Subcutaneous preadipocyte (primary cell): ENCODE measurements around the gene SUPT7L. TPM values are rescaled to one million over a fixed set of nuclear protein-coding genes. Genes with fewer than 3 reads are reported as not detected.

Source experiments
- small RNA-seq: library from RNA; depleted of rRNA; stranded (forward); fragments of <200 nt; gene quantifications from one replicate; pipeline ENCODE3, GENCODE V24; 2012
- total RNA-seq: library from RNA; depleted of rRNA; stranded (reverse); fragments of >200 nt; gene quantifications from 2 replicates; pipeline ENCODE4 v1.2.3, GENCODE V29; 2012

The SUPT7L gene, protein sequence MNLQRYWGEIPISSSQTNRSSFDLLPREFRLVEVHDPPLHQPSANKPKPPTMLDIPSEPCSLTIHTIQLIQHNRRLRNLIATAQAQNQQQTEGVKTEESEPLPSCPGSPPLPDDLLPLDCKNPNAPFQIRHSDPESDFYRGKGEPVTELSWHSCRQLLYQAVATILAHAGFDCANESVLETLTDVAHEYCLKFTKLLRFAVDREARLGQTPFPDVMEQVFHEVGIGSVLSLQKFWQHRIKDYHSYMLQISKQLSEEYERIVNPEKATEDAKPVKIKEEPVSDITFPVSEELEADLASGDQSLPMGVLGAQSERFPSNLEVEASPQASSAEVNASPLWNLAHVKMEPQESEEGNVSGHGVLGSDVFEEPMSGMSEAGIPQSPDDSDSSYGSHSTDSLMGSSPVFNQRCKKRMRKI
- 20.3 and 31.2 TPM in 2 replicates for total RNA-seq

DNA sequence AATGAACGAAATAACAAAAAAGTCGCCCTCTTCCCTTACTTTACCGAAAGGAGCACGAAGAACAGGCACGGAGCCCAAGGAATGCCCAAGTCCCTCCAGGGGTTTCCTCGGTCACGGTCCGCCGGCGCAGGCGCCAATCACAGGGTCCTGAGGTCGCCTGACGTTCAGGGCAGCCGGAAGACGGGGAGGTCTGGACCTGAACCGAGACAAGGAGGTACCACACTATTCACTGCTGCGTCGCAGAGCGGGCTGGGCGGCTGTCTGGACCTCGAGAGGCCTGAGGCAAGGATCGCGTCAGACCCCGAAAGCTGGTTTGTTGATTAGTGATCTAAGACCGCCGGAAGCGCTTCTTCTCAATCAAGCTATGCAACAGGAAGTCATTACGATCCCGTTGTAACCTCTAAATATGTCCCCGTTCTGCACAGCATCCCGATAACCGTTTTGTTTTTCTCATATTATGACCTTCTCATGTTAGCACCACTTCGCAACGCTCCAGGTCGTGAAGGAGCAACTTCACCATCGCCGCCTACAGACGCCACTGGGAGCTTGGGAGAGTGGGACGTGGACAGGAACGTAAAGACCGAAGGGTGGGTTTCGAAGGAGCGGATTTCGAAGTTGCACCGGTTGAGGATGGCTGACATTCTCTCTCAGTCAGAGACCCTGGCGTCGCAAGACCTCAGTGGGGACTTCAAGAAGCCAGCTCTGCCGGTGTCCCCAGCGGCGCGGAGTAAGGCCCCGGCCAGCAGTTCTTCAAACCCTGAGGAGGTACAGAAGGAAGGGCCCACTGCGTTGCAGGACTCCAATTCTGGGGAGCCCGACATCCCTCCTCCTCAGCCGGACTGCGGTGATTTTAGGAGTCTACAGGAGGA is at the start of gene SUPT7L, which contains the start of gene SLC4A1AP:
Gene SUPT7L (minus strand): TSS at position 330 of the 869 bp plus-strand sequence. CDS start 1,422 bp downstream, outside the sequence.
Gene SLC4A1AP (plus strand): TSS at position 605 of the 869 bp plus-strand sequence. CDS start 26 bp downstream, at position 631.

DNA sequence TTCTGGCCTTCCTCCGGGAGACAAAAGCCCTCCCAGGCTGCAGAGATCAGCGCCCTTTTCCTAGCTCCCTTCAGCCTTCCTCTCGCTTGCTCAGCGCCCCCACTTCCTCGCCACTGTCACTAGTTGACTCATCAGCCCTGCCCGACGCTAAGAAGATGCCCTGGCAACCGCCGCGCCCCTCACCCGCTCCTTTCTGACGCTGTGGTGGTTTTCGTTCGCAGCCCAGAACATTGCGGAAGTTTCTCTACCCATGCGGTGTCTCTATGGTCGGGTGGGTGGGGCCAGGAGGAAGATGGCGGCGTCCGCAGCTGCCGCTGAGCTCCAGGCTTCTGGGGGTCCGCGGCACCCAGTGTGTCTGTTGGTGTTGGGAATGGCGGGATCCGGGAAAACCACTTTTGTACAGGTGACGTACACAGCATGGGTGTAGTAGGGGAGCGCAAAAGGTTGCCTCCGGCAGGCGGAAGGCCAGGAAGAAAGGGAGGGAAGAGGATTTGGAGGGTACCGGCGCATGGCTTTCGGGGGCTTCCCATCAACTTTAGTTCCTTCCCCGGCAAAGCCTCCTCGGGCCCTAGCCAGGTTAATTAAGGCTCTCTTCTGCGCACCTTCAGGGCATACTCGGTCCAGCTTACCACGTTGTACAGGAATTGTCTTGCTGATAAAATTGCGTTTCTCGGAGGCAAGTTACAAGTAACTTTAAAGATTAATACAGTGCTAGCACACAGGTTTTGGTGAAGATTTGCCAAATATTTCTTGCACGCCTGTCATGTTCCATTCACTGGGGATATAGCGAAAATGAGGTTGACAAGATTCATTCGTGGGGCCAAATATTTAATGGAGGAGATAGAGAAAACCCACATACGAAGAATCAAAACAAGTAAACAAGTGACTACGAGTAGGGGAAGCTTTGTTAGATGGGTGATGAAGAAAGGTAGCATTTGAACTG is 34.4 kb downstream of the SUPT7L start, which contains the start of the genes CCDC121 and GPN1:
Gene CCDC121 (minus strand): TSS at position 246 of the 943 bp plus-strand sequence. CDS start 1,213 bp downstream, outside the sequence.
Gene GPN1 (plus strand): TSS at position 284 of the 943 bp plus-strand sequence. CDS start 9 bp downstream, at position 293.

Small RNA genes within 50 kb of the gene (small RNA-seq; reads per million reads assigned to genes)
- gene RF00340 = not detected

Other genes with a start within 250 kb of the SUPT7L start
- 89.7 and 101 TPM in 2 replicates for gene NRBP1, start 235.0 kb downstream of the SUPT7L start, total RNA-seq
- gene KRTCAP3, start 221.2 kb downstream of the SUPT7L start, total RNA-seq = 0.39 TPM in 1 of 2 replicates, not detected in the other
- gene IFT172, start 173.9 kb downstream of the SUPT7L start, total RNA-seq = 26.6 and 27.6 TPM in 2 replicates
- 8.4 and 11.0 TPM in 2 replicates for gene FNDC4, start 168.4 kb downstream of the SUPT7L start, total RNA-seq
- gene GCKR, start 166.8 kb downstream of the SUPT7L start, total RNA-seq = 0.73 TPM in 1 of 2 replicates, not detected in the other
- 16.5 and 22.7 TPM in 2 replicates for gene ZNF512, start 80.6 kb downstream of the SUPT7L start, total RNA-seq
- gene CCDC121, start 34.6 kb downstream of the SUPT7L start, total RNA-seq = 0.73 and 1.2 TPM in 2 replicates
- 29.4 and 33.4 TPM in 2 replicates for gene GPN1, start 34.6 kb downstream of the SUPT7L start, total RNA-seq
- 17.3 and 24.0 TPM in 2 replicates for gene SLC4A1AP, start 275 bp upstream of the SUPT7L start, total RNA-seq
- 69.8 TPM in 2 replicates for gene MRPL33, start 108.1 kb upstream of the SUPT7L start, total RNA-seq
- gene RBKS, start 226.8 kb upstream of the SUPT7L start, total RNA-seq = 0.73 and 2.0 TPM in 2 replicates
- gene BABAM2, start 227.1 kb upstream of the SUPT7L start, total RNA-seq = 31.6 and 35.0 TPM in 2 replicates